LNCAP (cell line): Measurements from ENCODE around the gene ACO1.

ENCODE experiments used
- CTCF ChIP-seq: fragments of 450-650 bp; IDR thresholded peaks from 2 replicates; pipeline ENCODE4 v1.5.1; 2017; ENCODE audit warnings: mild to moderate bottlenecking

ACO1 gene

GRCh38 chr9:32371679-32372078 lies 12.8 kb upstream of the ACO1 start:
- no peak for TF ChIP-seq CTCF

GRCh38 chr9:32376285-32376684 lies 8.2 kb upstream of the ACO1 start:
- no peak for TF ChIP-seq CTCF

- peak; percentile 83 for TF ChIP-seq CTCF
Observed at GRCh38 chr9:32378496-32378895, 5.9 kb upstream of the ACO1 start.

GRCh38 chr9:32378993-32379729 lies 5.3 kb upstream of the ACO1 start:
- TF ChIP-seq CTCF: peak; percentile 77

GRCh38 chr9:32380944-32381343 lies 3.5 kb upstream of the ACO1 start:
- TF ChIP-seq CTCF: no peak

- TF ChIP-seq CTCF: no peak
Observed at GRCh38 chr9:32382565-32383320, 1.7 kb upstream of the ACO1 start.

- TF ChIP-seq CTCF: no peak
Observed at GRCh38 chr9:32384002-32384363, 460 bp upstream of the ACO1 start.
